Hindlimb muscle (tissue), 1 donor: ENCODE measurements around the gene AQP12A. TPM values are rescaled to one million over a fixed set of nuclear protein-coding genes. Genes with fewer than 3 reads are reported as not detected.

Experiments
- DNase-seq: peaks from one replicate; pipeline ENCODE4 v3.0.0-alpha.2; 2013
- polyA plus RNA-seq: library from polyadenylated mRNA; unstranded; fragments of 120-200 nt; gene quantifications from one replicate; pipeline ENCODE4 v1.2.1, GENCODE V29; 2013; ENCODE audit not compliant: insufficient read length

The AQP12A gene
- polyA plus RNA-seq, 1 donor, result 0.74 TPM

DNA sequence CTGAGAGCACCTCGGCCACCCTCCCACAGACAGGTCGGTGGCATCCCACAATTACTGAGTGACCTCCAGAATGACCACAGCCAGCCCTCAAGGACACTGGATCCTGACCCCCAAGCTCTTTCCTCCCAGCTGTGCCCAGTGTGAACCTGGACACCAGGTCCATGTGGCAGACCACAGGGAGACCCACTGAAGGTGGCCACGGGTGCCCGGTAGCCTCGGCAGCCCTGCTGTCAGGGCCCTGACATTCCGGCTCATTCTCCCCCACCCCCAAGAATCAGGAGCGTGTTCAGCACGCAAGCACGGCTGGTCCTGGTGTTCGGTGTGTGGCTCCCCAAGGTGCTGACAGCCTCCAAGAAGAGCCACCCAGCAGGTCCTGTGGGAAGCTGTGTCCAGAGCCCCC is 32.8 kb downstream of the AQP12A start:
- no peak for DNase-seq

- DNase-seq, result no peak
These were observed 33.6 kb downstream of the AQP12A start for GRCh38 chr2:240725266-240725665.

DNA sequence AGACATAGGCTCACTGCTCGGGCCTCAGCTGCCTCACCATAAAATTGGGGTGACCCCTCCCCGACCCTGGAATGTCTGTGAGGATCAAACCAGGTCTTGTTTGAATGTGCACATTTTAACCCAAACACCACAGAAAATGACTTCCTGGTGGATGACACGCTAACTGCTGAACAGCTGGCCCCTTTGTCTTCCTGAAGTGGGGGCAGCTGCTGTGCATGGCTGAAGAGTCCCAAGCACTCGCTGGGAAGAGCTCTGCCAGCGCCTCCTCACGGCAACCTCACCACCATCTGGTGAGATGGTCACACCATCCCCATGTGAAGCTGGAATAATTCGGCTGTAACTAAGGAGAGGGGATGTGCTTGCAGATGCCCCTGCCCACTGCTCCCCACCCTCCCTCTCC is 34.0 kb downstream of the AQP12A start:
- DNase-seq, result no peak

GRCh38 chr2:240726876-240727275 is 35.2 kb downstream of the AQP12A start:
- DNase-seq, result no peak

DNA sequence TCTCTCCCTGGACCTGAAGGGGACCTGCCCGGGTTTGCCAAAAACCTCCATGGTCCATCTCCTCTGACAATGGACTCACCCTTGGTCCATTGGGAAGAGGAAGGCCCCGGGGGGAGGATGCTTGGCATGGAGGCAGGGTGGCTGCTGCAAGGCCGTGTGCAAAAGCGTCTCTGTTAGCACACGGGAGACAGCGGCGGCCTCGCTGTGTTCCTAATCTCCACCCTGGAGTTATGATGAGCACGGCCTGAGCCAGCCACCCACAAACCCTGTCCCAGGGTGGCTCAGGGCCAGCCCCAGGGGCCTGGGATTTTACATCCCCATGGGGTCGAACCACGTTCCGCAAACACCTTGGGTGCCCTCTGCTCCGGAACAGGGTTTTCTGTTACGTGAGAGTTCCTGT is 35.8 kb downstream of the AQP12A start:
- no peak for DNase-seq

GRCh38 chr2:240727913-240728312 is 36.2 kb downstream of the AQP12A start:
- no peak for DNase-seq

- DNase-seq, result no peak
These were observed 36.7 kb downstream of the AQP12A start for GRCh38 chr2:240728361-240728760.

GRCh38 chr2:240728827-240729226 is 37.2 kb downstream of the AQP12A start:
- DNase-seq, result no peak

GRCh38 chr2:240730501-240731177 is 39.0 kb downstream of the AQP12A start:
- DNase-seq, result no peak

DNA sequence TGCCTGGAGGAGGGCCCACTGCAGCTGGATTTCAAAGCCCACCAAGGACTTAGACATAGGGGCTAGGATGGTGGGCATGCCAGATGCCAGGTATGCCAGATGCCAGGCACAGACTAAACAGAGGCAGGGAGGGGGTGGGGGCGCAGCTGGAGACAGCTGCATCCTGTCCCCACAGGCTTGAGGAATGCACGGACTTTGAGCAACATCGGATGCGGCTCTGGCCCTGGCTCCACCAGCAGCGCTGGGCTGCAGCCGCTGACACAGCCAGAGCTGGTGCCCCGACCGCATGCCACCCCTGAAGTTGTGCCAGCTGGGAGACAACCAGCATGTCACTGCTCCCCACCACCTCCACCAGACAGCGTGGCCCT is 39.5 kb downstream of the AQP12A start:
- DNase-seq, result no peak

DNA sequence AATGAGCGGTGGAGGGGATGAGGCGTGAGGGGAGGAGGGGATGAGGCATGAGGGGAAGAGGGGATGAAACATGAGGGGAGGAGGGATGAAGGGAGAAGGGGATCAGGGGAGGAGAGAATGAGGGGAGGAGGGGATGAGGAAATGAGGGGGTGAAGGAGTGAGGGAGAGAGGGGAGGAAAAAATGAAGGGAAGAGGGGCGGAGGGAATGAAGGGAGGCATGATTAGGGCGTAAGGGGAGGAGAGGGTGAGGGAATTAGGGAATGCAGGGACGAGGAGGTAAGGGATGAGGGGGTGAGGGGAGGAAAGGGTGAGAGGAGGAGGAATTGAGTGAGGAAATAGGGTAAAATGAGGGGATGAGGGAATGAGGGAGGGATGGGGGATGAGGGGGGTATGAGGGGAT is 40.5 kb downstream of the AQP12A start:
- DNase-seq, result no peak

DNA sequence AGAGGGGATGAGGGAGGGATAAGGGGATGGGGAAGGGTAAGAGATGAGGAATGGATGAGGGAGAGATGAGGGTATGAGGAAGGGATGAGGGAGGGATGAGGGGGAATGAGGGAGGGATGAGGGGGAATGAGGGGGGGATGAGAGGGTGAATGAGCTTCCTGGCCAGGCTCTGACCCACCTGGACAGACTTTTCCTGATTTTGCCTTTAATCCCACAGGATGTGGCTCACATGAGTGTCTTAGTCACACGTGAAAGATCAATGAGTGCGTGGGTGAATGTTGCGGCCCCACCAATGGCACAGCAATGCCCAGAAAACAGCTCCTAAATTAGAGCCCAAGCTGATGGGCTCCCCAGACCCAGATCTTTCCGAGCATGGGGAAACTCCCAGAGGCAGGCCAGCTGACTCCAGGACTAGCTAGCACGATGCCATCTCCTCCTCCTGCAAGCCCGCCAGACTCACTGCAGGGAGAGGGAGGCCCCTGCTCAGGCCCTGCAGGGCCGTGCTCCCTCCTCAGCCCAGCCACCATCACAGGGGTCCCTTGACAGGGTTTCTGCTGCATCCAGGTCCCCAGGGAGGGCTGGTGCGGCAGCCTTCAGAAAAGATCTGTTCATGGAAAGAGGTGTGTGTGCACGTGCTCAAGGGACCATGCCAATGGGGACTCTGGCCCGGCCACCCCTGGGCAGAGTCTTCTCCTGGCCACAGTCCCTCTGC is 41.4 kb downstream of the AQP12A start:
- no peak for DNase-seq

DNA sequence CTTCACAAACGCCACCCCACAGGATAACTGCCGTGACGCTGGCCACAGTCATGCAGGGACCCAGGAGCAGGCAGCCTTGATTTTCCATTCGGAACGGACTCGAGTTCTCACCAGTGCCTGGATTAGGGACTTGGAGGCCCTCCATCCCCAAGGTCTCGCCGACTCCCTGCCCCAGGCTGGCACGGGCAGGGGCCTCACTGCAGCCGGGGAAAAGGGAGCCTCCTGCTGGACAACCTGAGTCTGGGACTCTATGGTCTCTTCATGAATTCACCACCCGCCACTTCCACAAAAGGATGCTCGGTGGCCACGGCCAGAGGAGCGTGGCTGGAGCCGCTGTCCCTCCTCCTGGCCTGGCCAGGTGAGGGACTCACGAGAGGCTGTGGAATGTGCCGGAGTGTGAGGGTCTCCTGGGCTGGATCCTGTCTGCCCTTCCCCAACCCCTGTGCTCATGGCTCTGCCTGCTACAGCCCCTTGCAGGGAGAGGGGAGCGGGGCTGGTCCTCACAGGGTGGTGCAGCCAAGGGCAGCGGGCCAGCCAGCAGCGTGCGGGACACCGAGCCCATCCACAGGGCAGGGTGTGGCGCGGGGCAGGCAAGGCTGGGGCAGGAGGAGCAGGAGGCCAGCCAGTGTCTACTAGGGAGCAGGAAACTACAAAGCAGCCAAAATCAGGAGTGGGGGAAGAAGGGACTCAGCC is 42.3 kb downstream of the AQP12A start:
- DNase-seq, result no peak

DNA sequence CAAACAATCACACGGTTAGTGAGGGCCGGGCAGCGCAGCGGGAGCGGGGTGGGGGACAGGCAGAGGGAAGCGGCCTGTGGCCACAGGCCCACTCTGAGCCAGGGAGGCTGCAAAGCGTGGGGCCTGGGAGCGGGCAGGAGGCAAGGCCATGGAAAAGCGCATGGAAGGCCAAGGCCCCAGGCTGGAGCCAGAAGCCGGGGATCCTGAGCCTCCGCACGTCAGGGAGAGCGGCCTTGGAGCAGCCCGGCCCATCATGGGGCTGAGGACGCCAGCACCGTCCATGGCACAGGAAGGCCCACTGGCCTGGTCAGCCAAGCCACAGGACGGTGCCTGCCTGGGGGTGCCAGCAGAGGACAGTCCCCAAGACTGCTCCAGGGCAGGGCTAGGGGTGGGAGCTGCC is 43.1 kb downstream of the AQP12A start:
- DNase-seq, result no peak

- DNase-seq, result no peak
These were observed 43.8 kb downstream of the AQP12A start for GRCh38 chr2:240735476-240735875.

- DNase-seq, result no peak
These were observed 44.9 kb downstream of the AQP12A start for GRCh38 chr2:240736281-240737250.

GRCh38 chr2:240737512-240737911 is 45.8 kb downstream of the AQP12A start:
- DNase-seq, result no peak

- no peak for DNase-seq
These were observed 46.3 kb downstream of the AQP12A start for GRCh38 chr2:240737958-240738357.

- DNase-seq, result no peak
These were observed 48.1 kb downstream of the AQP12A start for GRCh38 chr2:240739797-240740196.

GRCh38 chr2:240741091-240741490 is 49.4 kb downstream of the AQP12A start:
- DNase-seq, result no peak

GRCh38 chr2:240742602-240743095 is 51.0 kb downstream of the AQP12A start:
- no peak for DNase-seq

- no peak for DNase-seq
These were observed 53.8 kb downstream of the AQP12A start for GRCh38 chr2:240745456-240745855.
